Islet of Langerhans (tissue), 1 donor: ENCODE results near the gene TRIO.

Experiments used
- FAIRE-seq: peaks from one replicate; lab custom pipeline; 2011; peaks lifted over from hg19 to GRCh38; lab: Jason Lieb, UNC

TRIO gene

GRCh38 chr5:14395411-14395810, 252.3 kb downstream of the TRIO start:
- FAIRE-seq = no peak

GRCh38 chr5:14396066-14396465, 252.9 kb downstream of the TRIO start:
- FAIRE-seq = no peak

- FAIRE-seq = no peak
These were observed 253.6 kb downstream of the TRIO start for GRCh38 chr5:14396737-14397136.

- no peak for FAIRE-seq
These were observed 254.6 kb downstream of the TRIO start for GRCh38 chr5:14397717-14398116.

- FAIRE-seq = peak; percentile 64
These were observed 256.0 kb downstream of the TRIO start for GRCh38 chr5:14399054-14399692.

- FAIRE-seq = no peak
These were observed 256.9 kb downstream of the TRIO start for GRCh38 chr5:14400085-14400484.

GRCh38 chr5:14400611-14401010, 257.5 kb downstream of the TRIO start:
- FAIRE-seq = no peak

- FAIRE-seq = no peak
These were observed 258.5 kb downstream of the TRIO start for GRCh38 chr5:14401639-14402038.

GRCh38 chr5:14402424-14402823, 259.3 kb downstream of the TRIO start:
- no peak for FAIRE-seq

- no peak for FAIRE-seq
These were observed 261.6 kb downstream of the TRIO start for GRCh38 chr5:14404780-14405179.

GRCh38 chr5:14405267-14405666, 262.1 kb downstream of the TRIO start:
- FAIRE-seq = no peak

GRCh38 chr5:14405706-14406553, 262.8 kb downstream of the TRIO start:
- FAIRE-seq = peak; percentile 98

GRCh38 chr5:14406554-14406849, 263.4 kb downstream of the TRIO start:
- FAIRE-seq = no peak

- no peak for FAIRE-seq
These were observed 263.9 kb downstream of the TRIO start for GRCh38 chr5:14407051-14407450.

GRCh38 chr5:14407746-14408175, 264.6 kb downstream of the TRIO start:
- no peak for FAIRE-seq

- no peak for FAIRE-seq
These were observed 265.9 kb downstream of the TRIO start for GRCh38 chr5:14408969-14409586.

GRCh38 chr5:14410068-14410393, 266.9 kb downstream of the TRIO start:
- FAIRE-seq = no peak

GRCh38 chr5:14410394-14411201, 267.5 kb downstream of the TRIO start:
- FAIRE-seq = no peak

- no peak for FAIRE-seq
These were observed 268.1 kb downstream of the TRIO start for GRCh38 chr5:14411216-14411615.

- FAIRE-seq = no peak
These were observed 270.2 kb downstream of the TRIO start for GRCh38 chr5:14413331-14413750.

- FAIRE-seq = no peak
These were observed 270.9 kb downstream of the TRIO start for GRCh38 chr5:14414007-14414406.

- no peak for FAIRE-seq
These were observed 271.5 kb downstream of the TRIO start for GRCh38 chr5:14414656-14415023.
